HepG2 (cell line): ENCODE results near the gene TOB1. TPM values are rescaled to one million over a fixed set of nuclear protein-coding genes. Genes with fewer than 3 reads are reported as not detected.

Source experiments
- BHLHE40 ChIP-seq: IDR thresholded peaks from 2 replicates; pipeline ENCODE4 v1.6.1; 2011; ENCODE audit warnings: low read length, improper control_type of control experiment
- CBX5 ChIP-seq: sonication (generic); formaldehyde crosslinking; IDR thresholded peaks from 2 replicates; pipeline ENCODE4 v1.4.0; 2020; ENCODE audit warnings: missing genetic modification reagents, borderline replicate concordance
- EP300 ChIP-seq, 3 experiments: sonication (generic) in 1 of 3; formaldehyde crosslinking in 1 of 3; IDR thresholded peaks; 2 replicates each; pipeline versions ENCODE4 v1.5.1 to v1.6.1; 2011 to 2020; ENCODE audit warnings: low read depth in 2 of 3, low read length in 2 of 3, borderline replicate concordance in 1 of 3, improper control_type of control experiment in 1 of 3, mild to moderate bottlenecking in 1 of 3, missing genetic modification reagents in 1 of 3, moderate library complexity in 1 of 3
- GTF3A ChIP-seq: sonication (generic); formaldehyde crosslinking; conservative IDR thresholded peaks from 2 replicates; pipeline ENCODE4 v1.4.0; 2020; ENCODE audit warnings: mild to moderate bottlenecking, missing genetic modification reagents
- HES4 ChIP-seq: sonication (generic); formaldehyde crosslinking; IDR thresholded peaks from 2 replicates; pipeline ENCODE4 v1.9.0; 2021; ENCODE audit warnings: mild to moderate bottlenecking, missing genetic modification reagents, borderline replicate concordance
- HIVEP1 ChIP-seq: sonication (generic); formaldehyde crosslinking; IDR thresholded peaks from 2 replicates; pipeline ENCODE4 v1.4.0; 2020; ENCODE audit warnings: mild to moderate bottlenecking, missing genetic modification reagents
- HNRNPLL ChIP-seq: fragments of 200-400 bp; formaldehyde crosslinking; IDR thresholded peaks from 2 replicates; pipeline ENCODE4 v1.6.1; 2017; ENCODE audit warnings: mild to moderate bottlenecking, low read depth, low read length; ENCODE audit not compliant: poor library complexity, severe bottlenecking
- HOXA5 ChIP-seq: sonication (generic); formaldehyde crosslinking; IDR thresholded peaks from 2 replicates; pipeline ENCODE4 v1.4.0; 2020; ENCODE audit warnings: missing genetic modification reagents
- KLF16 ChIP-seq, 2 experiments: sonication (generic) in 1 of 2; formaldehyde crosslinking in 1 of 2; IDR thresholded peaks; 2 replicates each; pipeline versions ENCODE4 v1.6.1 to v1.8.0; 2016 to 2023; ENCODE audit warnings: missing genetic modification reagents in 2 of 2, missing compliant biosample characterization in 1 of 2
- NFIC ChIP-seq: IDR thresholded peaks from 2 replicates; pipeline ENCODE4 v1.6.1; 2012; ENCODE audit warnings: mild to moderate bottlenecking, low read length, inconsistent platforms
- PHF21A ChIP-seq: sonication (generic); formaldehyde crosslinking; IDR thresholded peaks from 2 replicates; pipeline ENCODE4 v1.5.0; 2020; ENCODE audit warnings: mild to moderate bottlenecking, missing genetic modification reagents
- SKIL ChIP-seq: sonication (generic); formaldehyde crosslinking; IDR thresholded peaks from 2 replicates; pipeline ENCODE4 v1.8.0; 2022; ENCODE audit warnings: missing genetic modification reagents, mild to moderate bottlenecking, moderate library complexity, borderline replicate concordance
- TCF12 ChIP-seq, 2 experiments: fragments of 450-650 bp in 1 of 2; sonication (generic) in 1 of 2; formaldehyde crosslinking in 1 of 2; IDR thresholded peaks; 2 replicates each; pipeline versions ENCODE4 v1.6.1 to v1.8.0; 2017 to 2022; ENCODE audit warnings: antibody characterized with exemption in 1 of 2, mild to moderate bottlenecking in 1 of 2, missing genetic modification reagents in 1 of 2, moderate library complexity in 1 of 2
- TEAD2 ChIP-seq: sonication (generic); formaldehyde crosslinking; IDR thresholded peaks from 2 replicates; pipeline ENCODE4 v1.9.0; 2021; ENCODE audit warnings: missing genetic modification reagents
- ZNF350 ChIP-seq: sonication (generic); formaldehyde crosslinking; IDR thresholded peaks from 2 replicates; pipeline ENCODE4 v1.4.0; 2020; ENCODE audit warnings: mild to moderate bottlenecking, low read depth, missing genetic modification reagents, borderline replicate concordance
- ZNF567 ChIP-seq: sonication (generic); formaldehyde crosslinking; IDR thresholded peaks from 2 replicates; pipeline ENCODE4 v1.8.1; 2023; ENCODE audit warnings: mild to moderate bottlenecking, missing genetic modification reagents, borderline replicate concordance
- ZNF569 ChIP-seq: sonication (generic); formaldehyde crosslinking; IDR thresholded peaks from 2 replicates; pipeline ENCODE4 v1.5.0; 2020; ENCODE audit warnings: mild to moderate bottlenecking, missing genetic modification reagents, moderate library complexity, borderline replicate concordance
- ZNF670 ChIP-seq: sonication (generic); formaldehyde crosslinking; IDR thresholded peaks from 2 replicates; pipeline ENCODE4 v1.8.0; 2022; ENCODE audit warnings: mild to moderate bottlenecking, missing genetic modification reagents, borderline replicate concordance
- ZNF792 ChIP-seq: IDR thresholded peaks from 2 replicates; pipeline ENCODE4 v1.6.1; 2016
- ZNF816 ChIP-seq: sonication (generic); formaldehyde crosslinking; IDR thresholded peaks from 2 replicates; pipeline ENCODE4 v1.8.0; 2022; ENCODE audit warnings: missing genetic modification reagents, mild to moderate bottlenecking, borderline replicate concordance
- polyA plus RNA-seq, 8 experiments: library from polyadenylated mRNA; depleted of rRNA in 3 of 8; stranded (reverse) in 7 of 8; unstranded in 1 of 8; fragments of >200 nt; fragmentation: Illumina TruSeq in 4 of 8; extraction: Trizol in 4 of 8; gene quantifications; 2 replicates each; pipeline versions ENCODE4 v1.2.1 to v1.2.3, GENCODE V29; 2011 to 2016; ENCODE audit warnings: low read depth in 4 of 8, missing spikeins in 1 of 8, mixed read lengths in 1 of 8; ENCODE audit not compliant: insufficient read depth in 1 of 8
- total RNA-seq, 5 experiments: library from RNA; depleted of rRNA; stranded (reverse); fragments of >200 nt; fragmentation: Illumina TruSeq; extraction: Trizol; gene quantifications; 2 replicates each; pipeline ENCODE4 v1.2.3, GENCODE V29; 2016; ENCODE audit warnings: low read depth in 1 of 5
- TF ChIP-seq, protein P1 (sequence below): IDR thresholded peaks from 2 replicates; pipeline ENCODE4 v1.6.1; 2016; ENCODE audit warnings: control low read depth
- TF ChIP-seq, protein P2 (sequence below): IDR thresholded peaks from 2 replicates; pipeline ENCODE4 v1.6.1; 2016; ENCODE audit warnings: low read depth, borderline replicate concordance
- TF ChIP-seq, protein P3 (sequence below): sonication (generic); formaldehyde crosslinking; IDR thresholded peaks from 2 replicates; pipeline ENCODE4 v1.8.1; 2023; ENCODE audit warnings: mild to moderate bottlenecking, missing genetic modification reagents

The TOB1 gene
- total and polyA plus RNA-seq, 2 of the 13 experiments (the other 11 are each of a cell fraction or from before 2014, with no cell fraction given): 21.9 to 57.7 TPM

DNA sequence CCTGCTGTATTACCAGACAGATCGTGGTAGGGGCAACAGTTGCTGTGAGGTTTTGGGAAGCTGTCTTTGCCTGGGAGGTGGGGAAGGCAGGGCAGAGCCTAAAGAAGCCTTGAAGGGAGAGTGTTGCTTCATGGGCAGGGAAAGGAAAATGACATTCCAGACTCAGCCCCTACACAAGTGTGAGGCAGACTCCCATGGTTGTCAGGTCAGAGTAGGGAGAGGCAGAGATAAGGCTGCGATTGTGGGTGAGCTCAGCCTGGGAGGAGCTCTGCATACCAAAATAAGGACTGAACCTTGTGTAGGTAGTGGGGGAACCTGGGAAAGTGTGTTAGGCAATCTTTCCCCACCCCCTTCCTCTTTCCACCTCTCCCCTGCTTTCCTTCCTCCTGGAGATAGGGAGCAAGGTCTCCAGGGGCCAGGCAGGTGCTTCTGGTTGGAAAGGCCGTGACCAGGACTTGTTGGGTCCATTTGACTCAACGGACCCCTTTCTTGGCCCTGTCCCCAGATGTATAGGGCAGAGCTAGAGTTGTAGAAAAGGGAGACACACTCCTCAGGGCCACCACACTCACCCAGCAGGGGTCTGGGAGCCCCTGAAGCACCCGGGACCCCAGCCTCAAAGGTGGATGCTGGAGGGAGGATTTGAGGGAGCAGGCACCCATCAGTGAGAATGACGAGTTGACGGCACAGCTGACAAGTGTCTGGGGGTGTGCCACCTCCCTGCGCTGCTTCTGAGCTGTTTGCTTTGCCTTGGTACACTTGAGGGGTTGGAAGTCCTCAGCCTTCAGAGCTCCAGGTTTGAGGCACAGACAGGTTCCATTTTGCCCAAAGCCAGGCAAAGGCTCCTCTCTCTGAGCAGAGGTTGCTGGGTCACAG, 18.5 kb upstream of the TOB1 start (continued):
- TF ChIP-seq, protein P1, sequence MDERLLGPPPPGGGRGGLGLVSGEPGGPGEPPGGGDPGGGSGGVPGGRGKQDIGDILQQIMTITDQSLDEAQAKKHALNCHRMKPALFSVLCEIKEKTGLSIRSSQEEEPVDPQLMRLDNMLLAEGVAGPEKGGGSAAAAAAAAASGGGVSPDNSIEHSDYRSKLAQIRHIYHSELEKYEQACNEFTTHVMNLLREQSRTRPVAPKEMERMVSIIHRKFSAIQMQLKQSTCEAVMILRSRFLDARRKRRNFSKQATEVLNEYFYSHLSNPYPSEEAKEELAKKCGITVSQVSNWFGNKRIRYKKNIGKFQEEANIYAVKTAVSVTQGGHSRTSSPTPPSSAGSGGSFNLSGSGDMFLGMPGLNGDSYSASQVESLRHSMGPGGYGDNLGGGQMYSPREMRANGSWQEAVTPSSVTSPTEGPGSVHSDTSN (CRISPR knock-in tag): no peak
- TF ChIP-seq PHF21A (CRISPR knock-in tag): peak; percentile 89
- TF ChIP-seq HIVEP1: no peak
- no peak; the same call in 1 of the 2 replicates for TF ChIP-seq ZNF816 (CRISPR knock-in tag)
- TF ChIP-seq HOXA5 (CRISPR knock-in tag): no peak
- TF ChIP-seq KLF16 (CRISPR knock-in tag; IDR thresholded peaks at IDR 0.05): peak in 1 of 2 experiments; percentile 52; a peak in 1 of 4 replicates
- TF ChIP-seq TEAD2 (CRISPR knock-in tag): no peak
- no peak; the same call in 1 of the 2 replicates for TF ChIP-seq ZNF350
- TF ChIP-seq GTF3A (CRISPR knock-in tag): no peak
- TF ChIP-seq ZNF567 (CRISPR knock-in tag): 0 out of 2 replicates have a peak, but pooled peaks have one; percentile 51
- TF ChIP-seq, protein P2, sequence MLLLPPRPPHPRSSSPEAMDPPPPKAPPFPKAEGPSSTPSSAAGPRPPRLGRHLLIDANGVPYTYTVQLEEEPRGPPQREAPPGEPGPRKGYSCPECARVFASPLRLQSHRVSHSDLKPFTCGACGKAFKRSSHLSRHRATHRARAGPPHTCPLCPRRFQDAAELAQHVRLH: peak; percentile 57; the same call in 1 of the 2 replicates
- TF ChIP-seq NFIC: no peak
- TF ChIP-seq, protein P3, sequence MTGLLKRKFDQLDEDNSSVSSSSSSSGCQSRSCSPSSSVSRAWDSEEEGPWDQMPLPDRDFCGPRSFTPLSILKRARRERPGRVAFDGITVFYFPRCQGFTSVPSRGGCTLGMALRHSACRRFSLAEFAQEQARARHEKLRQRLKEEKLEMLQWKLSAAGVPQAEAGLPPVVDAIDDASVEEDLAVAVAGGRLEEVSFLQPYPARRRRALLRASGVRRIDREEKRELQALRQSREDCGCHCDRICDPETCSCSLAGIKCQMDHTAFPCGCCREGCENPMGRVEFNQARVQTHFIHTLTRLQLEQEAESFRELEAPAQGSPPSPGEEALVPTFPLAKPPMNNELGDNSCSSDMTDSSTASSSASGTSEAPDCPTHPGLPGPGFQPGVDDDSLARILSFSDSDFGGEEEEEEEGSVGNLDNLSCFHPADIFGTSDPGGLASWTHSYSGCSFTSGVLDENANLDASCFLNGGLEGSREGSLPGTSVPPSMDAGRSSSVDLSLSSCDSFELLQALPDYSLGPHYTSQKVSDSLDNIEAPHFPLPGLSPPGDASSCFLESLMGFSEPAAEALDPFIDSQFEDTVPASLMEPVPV (CRISPR knock-in tag): no peak
- peak; percentile 43; the same call in 1 of the 2 replicates for TF ChIP-seq SKIL
- no peak; the same call in 1 of the 2 replicates for TF ChIP-seq HES4
- TF ChIP-seq BHLHE40: no peak
- peak; percentile 95 for TF ChIP-seq ZNF792
- no peak for TF ChIP-seq HNRNPLL
- TF ChIP-seq TCF12 (IDR thresholded peaks at IDR 0.05): no peak
- no peak for TF ChIP-seq TCF12 (CRISPR knock-in tag; IDR thresholded peaks at IDR 0.05)
- no peak for TF ChIP-seq ZNF569 (CRISPR knock-in tag)
- peak; percentile 36; the same call in 1 of the 2 replicates for TF ChIP-seq CBX5
- peak in 1 of 2 experiments; percentile 80; a peak in 2 of 4 replicates for TF ChIP-seq EP300 (IDR thresholded peaks at IDR 0.05; ENCODE audit: low read depth in 2 of 2, low read length in 2 of 2)
- peak; percentile 57; the same call in 1 of the 2 replicates for TF ChIP-seq EP300 (CRISPR knock-in tag; IDR thresholded peaks at IDR 0.05; ENCODE audit: borderline replicate concordance)
- no peak for TF ChIP-seq ZNF670 (CRISPR knock-in tag)
